ENCODE data around the gene TMEM18.

DNA sequence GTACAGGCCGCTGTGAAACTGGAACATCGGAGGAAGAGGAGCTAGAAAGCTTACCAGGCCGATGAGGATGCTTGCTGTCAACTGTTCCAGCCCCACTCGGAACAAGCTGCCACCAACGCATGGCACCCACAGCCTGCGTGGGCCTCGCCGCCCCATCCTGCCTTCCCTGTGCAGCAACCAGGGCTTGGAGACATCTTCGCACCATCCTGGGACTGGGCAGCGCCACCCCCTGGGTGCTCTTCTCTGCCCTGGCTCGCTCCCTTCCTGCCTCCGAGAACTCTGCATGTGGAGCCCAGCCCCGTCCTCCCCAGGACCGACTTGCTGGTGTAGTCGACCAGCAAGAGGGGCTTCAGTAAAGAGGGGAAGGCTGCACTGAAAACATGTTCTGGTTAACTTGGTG, 10.8 kb downstream of the TMEM18 start:
- TF ChIP-seq POLR2AphosphoS5 (IDR thresholded peaks at IDR 0.05; ENCODE audit: low read depth, low read length) (no peak), POLR2A (IDR thresholded peaks at IDR 0.05; ENCODE audit: low read depth, low read length) (no peak)
